Limb (tissue), 2 donors: ENCODE measurements around the gene NLRX1.
A peak's percentile ranks its signal among the peaks of the same experiment; 100 is the strongest.
"Not testable (repeated sequence)": the region's sequence is repeated elsewhere in the genome, so short reads cannot be mapped to it uniquely, and the experiment has no call there.

ENCODE experiments used
- DNase-seq, 2 donors: peaks; one replicate each; pipeline ENCODE4 v3.0.0-alpha.2; 2016; ENCODE audit errors: extremely low spot score in 2 of 2

NLRX1 gene

GRCh38 chr11:119154178-119154577 is 14.3 kb upstream of the NLRX1 start:
- DNase-seq = no peak

- no peak for DNase-seq
Measured at GRCh38 chr11:119155733-119156492, 12.6 kb upstream of the NLRX1 start.

GRCh38 chr11:119156496-119156895 is 12.0 kb upstream of the NLRX1 start:
- no peak for DNase-seq

GRCh38 chr11:119157063-119157462 is 11.5 kb upstream of the NLRX1 start:
- DNase-seq = no peak

- no peak for DNase-seq
Measured at GRCh38 chr11:119158467-119158866, 10.1 kb upstream of the NLRX1 start.

GRCh38 chr11:119160151-119160550 is 8.4 kb upstream of the NLRX1 start:
- no peak for DNase-seq

- no peak for DNase-seq
Measured at GRCh38 chr11:119161871-119162270, 6.7 kb upstream of the NLRX1 start.

- DNase-seq = no peak
Measured at GRCh38 chr11:119166368-119167076, 2.0 kb upstream of the NLRX1 start.

- DNase-seq = not testable (repeated sequence)
Measured at GRCh38 chr11:119167077-119167458, 1.5 kb upstream of the NLRX1 start.

GRCh38 chr11:119167933-119168332 is 592 bp upstream of the NLRX1 start:
- DNase-seq = no peak

GRCh38 chr11:119169282-119169719 is 776 bp downstream of the NLRX1 start:
- DNase-seq = peak in 1 of 2 donors; percentile 51

GRCh38 chr11:119172513-119172912 is 4.0 kb downstream of the NLRX1 start:
- no peak for DNase-seq

- DNase-seq = no peak
Measured at GRCh38 chr11:119173453-119173852, 4.9 kb downstream of the NLRX1 start.

GRCh38 chr11:119175493-119176077 is 7.1 kb downstream of the NLRX1 start:
- DNase-seq = no peak

GRCh38 chr11:119178166-119178680 is 9.7 kb downstream of the NLRX1 start:
- DNase-seq = no peak

GRCh38 chr11:119179342-119179741 is 10.8 kb downstream of the NLRX1 start:
- no peak for DNase-seq

- DNase-seq = no peak
Measured at GRCh38 chr11:119179983-119180382, 11.5 kb downstream of the NLRX1 start.

GRCh38 chr11:119180729-119181676 is 12.5 kb downstream of the NLRX1 start:
- no peak for DNase-seq

GRCh38 chr11:119181677-119182412 is 13.3 kb downstream of the NLRX1 start:
- no peak for DNase-seq

- DNase-seq = not testable (repeated sequence)
Measured at GRCh38 chr11:119184399-119184798, 15.9 kb downstream of the NLRX1 start.
